NCI-H69 (cell line): ENCODE measurements around the gene ST7L.

Experiments used
- DNase-seq: peaks from one replicate; lab custom pipeline; 2025; lab: John Stamatoyannopoulos, UW

The ST7L gene

DNA sequence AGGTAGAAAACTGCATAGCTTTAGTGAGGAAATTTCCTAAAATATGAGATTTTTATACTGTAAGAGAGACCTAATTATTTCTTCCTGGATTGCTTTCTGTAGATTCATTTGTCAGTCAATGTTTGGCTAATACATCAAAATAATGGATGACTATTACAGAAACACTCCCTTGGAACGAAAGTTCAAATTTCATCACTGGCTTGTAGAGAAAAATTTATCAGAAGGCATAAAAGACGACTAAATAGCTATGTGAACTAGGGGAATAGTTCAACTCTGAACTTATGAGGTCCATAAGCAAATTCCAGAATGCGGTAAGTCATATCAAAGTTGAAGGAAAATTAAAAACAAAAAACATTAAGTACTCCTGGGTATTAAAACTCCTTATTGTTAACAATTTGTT lies 74.2 kb downstream of the ST7L start:
- no peak for DNase-seq

DNA sequence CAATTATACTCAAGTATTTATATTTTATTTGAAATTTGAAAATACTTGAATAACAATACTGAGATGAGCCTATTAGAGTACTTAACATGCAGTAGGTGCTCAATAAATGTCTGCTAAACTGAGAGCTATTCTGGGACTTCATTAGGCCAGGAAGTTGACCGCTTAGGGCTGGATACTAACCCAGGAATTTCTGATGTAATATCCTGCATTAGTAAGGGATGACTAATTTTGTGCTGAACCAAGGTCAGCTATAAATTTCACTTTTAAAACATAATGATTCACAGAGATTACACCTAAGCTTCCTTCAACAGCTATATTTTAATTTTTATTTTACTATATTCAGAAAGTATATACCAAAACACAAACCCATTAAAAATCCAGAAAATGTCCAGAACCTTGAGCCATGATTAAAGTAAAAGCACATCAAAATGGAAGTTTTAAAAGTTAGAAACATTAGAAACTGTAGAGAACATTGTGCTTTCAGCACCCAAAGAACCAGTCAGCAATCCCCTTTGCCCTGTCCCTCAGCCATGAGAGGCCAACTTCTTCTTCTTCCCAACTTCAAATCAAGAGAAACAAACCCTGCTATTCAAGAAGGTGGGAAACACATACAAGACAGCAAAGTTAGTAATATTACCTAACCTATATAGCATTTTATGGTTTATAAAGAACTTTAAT lies 74.8 kb downstream of the ST7L start:
- no peak for DNase-seq

DNA sequence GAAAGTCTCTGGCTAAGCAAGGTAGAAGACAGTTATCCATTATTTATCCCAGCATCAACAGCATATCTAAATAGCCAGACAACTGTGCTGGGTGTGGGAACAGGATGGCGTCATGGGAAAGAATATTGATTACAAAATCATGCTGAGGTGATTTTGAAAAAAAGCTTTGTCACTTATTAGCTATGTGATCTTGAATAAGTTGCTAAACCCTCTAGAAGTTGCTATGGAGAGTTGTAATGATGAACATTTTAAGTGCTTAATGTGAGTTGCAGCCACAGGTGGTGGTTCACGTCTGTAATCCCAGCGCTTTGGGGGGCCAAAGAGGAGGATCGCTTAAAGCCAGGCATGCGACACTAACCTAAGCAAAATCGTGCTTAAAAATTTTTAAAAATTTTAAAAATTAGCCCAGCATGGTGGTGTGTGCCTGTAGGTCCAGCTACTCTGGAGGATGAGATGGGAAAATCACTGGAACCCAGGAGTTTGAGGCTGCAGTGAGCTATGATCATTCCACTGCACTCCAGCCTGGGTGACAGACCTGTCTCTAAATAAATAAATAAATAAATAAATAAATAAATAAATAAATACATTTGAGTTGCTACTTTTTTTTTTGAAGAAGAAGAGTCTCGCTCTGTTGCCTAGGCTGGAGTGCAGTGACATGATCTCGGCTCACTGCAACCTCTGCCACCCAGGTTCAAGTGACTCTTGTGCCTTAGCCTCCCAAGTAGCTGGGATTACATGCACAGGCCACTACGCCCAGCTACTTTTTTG lies 76.6 kb downstream of the ST7L start:
- DNase-seq: no peak

DNA sequence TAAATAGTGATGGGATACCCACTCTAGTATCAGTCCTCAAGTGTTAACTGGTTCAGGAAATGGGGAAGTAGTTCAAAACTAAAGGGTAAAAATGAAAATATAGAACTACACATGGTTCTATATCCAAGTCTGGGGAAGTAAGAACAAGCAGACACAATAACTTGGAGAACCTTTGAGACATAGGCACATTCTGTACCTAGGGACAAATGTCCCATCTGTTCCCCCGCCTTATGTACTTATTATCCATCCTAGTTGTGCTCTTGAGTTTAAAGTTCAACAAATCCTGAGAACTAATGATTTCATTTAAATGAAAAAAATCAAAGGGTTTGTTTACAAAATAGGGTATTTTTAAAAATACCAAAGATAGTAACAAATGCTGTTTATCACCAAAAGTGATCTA lies 77.6 kb downstream of the ST7L start:
- no peak for DNase-seq

DNA sequence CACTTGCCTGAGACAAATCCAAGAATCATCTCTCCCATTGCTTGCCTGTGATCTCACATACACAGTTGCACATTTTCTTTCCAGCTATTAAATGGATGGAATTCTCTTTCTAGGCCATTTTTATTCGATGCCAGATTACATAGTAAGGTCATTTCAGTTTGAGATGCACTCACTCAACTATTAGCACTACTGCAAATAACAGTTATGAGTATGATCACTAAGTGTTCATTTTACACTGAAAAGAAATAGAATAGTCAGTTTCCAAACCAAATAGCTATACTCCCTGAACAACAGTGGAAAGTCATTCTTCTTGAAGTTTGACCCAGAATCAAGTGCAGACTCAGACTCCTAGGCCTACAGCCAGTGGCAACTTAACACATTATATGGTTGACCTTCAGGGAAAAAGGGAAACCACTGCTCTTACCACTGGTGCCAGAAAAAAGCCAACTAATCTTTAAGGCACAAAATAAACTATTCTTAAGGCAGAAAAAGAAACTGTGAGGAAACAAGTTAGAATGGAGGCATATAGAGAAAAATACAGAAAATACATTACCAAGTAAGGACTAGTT lies 78.6 kb downstream of the ST7L start:
- no peak for DNase-seq

DNA sequence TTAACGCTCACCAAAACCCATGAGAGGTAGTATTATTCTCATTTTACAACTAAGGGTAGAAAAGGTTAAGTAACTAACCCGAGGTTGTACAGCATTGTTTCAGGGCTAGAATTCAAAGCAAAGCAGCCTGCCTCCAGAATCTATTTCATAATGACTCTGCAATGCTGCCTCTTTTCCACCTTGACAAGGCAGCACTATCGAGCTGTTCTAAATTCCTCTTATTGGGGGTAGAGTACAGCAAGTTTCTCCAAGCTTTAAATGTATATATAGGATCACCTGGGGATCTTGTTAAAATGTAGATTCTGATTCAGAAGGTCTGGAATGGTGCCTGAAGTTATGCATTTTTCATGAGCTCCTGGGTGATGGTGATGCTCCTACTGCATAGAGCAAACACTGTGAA lies 80.1 kb downstream of the ST7L start:
- DNase-seq: no peak

DNA sequence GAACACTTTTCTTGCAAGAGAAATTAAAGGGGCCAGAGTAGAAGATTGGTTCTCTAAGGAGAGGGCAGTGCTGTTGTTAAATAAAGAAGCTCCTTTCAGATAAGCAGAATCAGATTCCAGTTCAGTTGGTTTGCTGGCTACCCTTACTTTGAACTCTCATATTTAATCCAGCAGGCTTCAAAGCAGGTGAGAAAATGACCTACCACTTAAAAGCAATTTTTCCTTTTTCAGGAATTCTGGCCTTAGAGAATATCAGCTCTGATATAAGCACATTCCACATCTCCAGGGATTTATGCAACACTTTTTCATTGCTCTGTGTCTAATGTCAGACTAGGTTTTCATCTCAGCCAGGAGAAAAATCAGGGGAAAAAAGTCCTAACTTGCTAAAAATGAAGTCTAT lies 81.5 kb downstream of the ST7L start:
- DNase-seq: no peak

DNA sequence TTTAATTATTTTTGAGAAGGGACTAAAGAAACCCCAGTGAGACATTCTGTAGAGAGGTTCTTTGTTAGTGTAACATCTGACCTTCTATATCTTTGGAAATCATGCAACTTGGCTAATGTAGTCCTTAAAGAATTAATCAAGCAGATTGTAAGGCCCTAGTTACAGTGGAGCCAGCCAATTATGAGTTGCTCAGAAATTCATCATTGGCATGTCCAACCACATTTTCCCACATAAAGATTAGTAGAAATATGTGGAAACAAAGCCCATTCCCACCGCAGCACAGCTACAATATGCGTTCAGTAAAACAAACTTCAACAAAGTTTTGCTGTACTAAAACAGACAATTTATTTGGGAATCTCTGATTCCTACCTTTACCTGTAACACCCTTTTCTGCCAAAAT lies 82.4 kb downstream of the ST7L start:
- no peak for DNase-seq

DNA sequence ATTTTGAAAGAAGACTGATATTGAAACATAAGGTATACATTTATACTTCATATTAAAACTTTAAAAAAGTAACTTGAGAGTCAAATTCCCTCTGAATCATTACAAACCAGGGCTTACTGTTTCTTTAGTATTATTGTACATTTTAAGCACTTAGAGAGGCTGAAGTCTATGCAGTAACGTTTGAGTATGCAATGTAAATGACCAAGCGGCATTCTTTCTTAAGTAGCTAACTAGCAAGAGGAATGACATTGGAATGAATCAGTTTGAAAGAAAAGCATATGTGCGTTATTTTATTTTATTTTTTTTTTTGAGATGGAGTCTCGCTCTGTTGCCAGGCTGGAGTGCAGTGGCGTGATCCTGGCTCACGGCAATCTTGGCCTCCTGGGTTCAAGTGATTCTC lies 85.9 kb downstream of the ST7L start:
- DNase-seq: no peak

DNA sequence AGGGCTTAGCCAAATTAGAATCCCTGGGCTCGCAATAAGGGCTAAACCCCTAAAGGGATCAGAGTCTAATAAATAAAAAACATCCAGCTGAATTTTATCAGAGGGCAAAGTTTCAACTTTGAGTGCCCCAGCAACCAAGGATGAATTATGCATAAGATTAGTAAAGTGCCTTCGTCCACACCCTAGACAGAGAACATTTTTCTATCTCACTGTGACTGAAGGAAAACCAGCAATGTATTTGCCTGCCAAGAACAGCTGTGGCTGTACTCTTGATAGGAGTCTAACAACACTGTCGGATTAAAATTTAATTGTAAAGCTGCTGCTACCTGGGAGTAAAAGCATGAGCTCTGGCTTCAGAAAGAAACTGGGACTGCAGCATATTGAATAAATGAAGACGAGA lies 86.9 kb downstream of the ST7L start:
- no peak for DNase-seq

DNA sequence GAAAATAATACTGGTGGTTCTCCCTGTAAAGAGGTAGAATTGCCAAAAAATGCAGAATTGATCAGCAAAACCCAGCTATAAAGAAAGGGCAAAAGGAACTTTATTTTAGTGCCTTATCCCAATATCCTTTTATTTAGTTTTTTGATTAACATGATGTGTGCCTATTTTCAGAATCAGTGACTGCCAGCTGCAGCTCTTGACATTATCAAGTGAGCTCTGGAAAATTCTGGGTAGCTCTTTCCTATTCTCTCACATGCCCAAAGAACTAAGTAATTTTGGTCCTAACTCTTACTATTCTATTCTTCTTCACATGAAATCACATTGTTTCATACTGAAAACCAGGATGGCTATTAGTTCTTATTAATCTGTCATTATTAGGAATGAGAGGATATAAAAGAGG lies 88.1 kb downstream of the ST7L start:
- DNase-seq: no peak

DNA sequence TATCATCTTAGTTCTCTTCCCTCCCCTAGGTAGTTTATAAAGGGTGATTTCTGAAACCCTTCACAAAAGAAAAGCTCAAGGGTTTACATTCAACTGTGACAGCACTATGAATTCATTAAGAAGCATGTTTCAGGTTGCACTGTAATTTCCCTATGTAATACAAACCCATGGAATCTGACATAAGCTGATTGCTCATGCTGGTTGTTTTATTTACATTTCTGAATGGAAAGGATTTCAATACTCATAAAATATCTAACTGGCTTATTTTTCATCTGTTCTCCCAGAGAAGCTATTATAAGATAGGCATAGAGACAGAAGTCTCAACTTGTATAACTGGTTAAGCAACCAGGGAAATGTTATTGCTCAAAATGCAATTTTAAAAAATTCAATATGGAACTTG lies 89.6 kb downstream of the ST7L start:
- peak; percentile 9 for DNase-seq

DNA sequence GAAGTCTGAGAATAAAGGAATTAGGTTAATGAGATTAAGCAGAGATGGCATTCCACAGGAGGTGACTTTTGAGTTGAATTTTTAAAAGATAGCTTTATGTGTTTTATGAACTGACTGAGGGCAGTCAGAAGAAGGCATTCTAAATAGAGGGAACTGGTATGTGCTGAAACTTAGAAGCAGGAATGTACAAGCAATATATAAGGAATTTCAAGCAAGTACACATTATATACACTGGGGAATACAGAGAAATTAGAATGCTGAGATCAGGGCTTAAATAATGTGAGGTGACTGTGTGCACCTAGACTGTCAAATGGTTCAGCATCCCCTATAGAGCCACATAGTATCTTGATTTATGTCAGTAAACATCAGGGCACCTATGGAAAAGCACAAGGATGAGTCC lies 90.9 kb downstream of the ST7L start:
- DNase-seq: no peak

DNA sequence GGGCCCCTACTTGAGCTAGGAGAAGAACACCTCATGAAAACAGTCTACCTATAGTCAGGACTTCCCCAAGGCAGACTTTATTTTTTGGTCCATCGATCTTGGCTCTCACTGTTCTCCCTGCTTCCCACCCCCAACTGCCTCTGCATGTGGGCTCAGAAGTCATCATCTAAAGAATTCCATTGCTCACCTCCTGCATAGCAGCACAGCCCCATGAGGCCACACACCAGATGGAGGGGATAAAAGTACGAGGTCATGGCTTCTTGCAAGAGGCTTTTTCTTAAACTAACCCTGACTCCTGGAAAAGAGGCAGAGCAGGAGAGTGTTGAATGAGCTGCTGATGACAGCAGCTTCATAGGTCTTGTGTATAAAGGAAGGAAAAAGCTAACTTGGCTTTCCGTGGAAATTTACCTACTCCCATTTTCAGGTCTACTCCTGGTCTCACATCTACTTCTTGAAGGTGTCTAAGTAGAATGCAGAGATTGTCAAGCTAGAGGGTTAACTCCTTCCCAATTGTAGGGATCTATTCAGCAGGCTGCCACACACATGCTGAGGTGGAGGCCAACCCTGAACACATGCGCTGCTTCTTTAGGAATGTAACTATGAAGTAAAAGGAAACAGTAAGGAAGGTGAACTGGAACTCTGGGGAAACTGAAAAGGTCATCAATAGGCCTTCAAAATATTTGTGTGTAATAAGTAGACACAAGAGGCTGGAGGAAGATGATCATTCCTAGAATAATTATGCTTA lies 91.5 kb downstream of the ST7L start:
- no peak for DNase-seq

DNA sequence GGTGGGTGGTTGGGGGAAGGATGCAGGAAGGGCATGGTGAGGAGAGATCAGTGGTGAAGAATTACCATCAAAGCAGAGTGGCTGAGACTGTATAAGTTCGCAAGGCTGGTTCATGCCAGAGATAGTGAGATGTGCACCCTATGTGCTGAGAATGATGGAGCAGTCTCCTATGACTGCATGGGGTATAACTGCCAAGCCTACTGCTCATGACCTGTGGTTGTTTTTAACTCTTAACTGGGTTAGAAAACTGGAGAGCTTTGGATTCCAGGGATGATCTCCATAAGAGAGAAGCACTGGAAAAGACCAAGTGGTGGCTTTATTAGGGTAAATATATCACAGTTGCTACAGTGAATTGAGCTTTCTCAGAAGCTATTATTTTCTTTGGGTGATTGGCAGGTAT lies 94.0 kb downstream of the ST7L start:
- DNase-seq: no peak

DNA sequence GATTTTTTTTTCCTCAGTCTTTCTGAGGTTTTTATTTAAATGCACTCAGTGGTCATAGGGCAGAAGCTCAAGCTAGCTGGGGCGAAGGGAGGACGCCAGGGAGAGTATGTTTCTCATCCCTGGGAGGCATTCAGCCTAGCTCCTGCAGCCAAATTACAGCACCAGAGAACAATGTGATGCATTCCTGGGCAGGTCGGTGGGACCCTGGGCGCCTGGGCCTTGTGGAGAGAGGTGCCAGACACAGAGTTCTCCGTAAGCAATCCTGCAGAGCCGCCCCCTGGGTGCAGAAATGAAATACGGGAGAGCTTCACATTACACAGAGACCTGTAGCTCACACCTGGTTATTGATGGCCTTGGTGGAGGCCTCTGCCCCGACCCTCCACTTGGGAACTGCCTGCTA lies 94.7 kb downstream of the ST7L start:
- DNase-seq: no peak

DNA sequence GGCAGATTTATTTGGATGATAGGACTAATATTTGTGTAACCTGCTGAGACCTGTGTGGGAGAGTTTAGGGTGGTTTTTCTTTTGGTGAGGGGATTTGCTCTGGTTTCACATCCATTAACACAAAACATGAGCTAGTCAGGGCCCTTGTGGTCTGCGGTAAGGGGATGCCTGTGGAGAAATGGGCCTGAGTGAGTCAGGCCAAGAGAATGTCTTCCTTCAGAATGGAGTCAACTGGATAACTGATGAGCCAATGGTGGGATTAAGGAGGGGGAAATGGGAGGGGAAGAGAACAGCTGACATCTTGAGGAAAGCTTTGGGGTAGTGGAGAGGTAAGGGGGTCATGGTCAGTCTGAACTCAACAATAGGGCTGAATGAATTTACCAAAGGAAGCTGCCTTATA lies 96.3 kb downstream of the ST7L start:
- no peak for DNase-seq

DNA sequence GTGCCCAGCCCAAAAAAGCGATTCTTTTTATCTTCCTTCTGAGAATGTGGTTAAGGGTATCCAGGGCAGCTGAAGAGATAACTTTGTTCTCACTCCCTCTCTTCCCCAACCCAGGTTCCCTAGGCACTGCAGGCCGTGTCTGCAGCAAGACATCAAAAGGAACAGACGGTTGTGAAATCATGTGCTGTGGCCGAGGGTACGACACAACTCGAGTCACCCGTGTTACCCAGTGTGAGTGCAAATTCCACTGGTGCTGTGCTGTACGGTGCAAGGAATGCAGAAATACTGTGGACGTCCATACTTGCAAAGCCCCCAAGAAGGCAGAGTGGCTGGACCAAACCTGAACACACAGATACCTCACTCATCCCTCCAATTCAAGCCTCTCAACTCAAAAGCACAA lies 98.8 kb downstream of the ST7L start:
- no peak for DNase-seq

DNA sequence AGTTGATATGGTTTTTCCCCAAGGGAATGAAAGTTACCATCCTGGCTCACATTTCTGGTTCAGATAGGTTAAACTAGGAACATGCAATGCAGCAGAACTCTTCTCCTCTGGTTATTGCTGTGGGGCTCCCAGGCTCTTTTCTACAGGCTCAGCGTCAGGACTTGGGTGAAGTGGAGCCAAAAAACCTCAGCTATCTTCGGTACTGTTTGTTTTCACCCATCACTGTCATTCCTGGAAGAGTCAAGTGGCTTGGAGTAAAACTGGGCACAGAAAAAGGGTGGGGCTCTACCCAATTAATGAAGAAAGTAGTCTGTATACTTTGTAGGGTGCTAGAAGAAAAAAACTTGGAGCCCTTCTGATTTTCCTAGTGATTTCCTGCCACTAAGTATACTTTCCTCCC lies 100.8 kb downstream of the ST7L start:
- DNase-seq: no peak

DNA sequence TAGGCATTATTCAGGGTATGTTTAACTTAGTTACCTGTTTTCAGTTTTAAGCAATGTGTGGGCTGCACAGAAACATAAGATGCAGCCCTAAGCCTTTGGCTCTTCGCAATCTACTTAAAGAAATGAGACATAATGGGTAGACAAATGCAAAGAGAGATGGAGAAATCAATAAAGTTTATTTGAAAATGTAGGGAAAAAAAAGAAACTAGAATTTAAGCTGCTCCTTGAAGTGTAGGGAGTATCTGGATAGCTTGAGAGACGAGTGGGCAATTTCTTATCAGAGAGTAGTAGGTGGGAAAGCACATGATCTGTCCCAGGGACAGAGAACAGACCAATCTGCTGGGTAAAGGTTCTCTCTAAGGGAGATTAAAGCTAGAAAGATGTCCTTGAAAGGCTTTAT lies 101.3 kb downstream of the ST7L start:
- no peak for DNase-seq

DNA sequence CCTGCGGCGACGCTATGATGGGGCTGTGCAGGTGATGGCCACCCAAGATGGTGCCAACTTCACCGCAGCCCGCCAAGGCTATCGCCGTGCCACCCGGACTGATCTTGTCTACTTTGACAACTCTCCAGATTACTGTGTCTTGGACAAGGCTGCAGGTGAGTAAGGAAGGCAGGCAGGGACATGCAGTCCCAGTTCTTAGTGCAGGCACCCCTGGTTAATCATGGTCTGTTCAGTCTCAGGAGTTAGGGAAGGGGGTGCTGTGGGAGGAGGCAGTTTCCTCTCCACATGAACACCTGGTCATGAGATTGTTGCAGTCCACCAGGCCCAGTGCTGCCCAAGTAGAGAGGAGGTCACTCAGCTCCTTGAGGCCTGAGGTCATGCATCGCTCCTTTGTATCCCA lies 101.7 kb downstream of the ST7L start:
- no peak for DNase-seq

DNA sequence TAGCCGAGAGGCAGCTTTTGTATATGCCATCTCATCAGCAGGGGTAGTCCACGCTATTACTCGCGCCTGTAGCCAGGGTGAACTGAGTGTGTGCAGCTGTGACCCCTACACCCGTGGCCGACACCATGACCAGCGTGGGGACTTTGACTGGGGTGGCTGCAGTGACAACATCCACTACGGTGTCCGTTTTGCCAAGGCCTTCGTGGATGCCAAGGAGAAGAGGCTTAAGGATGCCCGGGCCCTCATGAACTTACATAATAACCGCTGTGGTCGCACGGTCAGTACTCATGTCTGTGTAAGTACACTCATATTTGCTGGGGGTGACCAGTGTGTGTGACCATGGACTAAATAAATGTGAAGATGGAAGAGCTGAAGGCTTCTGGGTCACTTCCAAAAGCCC lies 102.8 kb downstream of the ST7L start:
- DNase-seq: no peak
